GM18508 (cell line): ENCODE results near the gene C22orf23.

Experiments used
- ATAC-seq: cut with Tn5 transposase; IDR thresholded peaks from one replicate; pipeline ENCODE4 v1.9.1; 2021; ENCODE audit warnings: moderate number of reproducible peaks; ENCODE audit not compliant: insufficient read depth, unreplicated experiment

The C22orf23 gene

GRCh38 chr22:37906364-37907008, 46.9 kb downstream of the C22orf23 start:
- no peak for ATAC-seq

- ATAC-seq: no peak
These were observed 47.7 kb downstream of the C22orf23 start, which contains the start of gene MICALL1 for GRCh38 chr22:37905534-37906363. TSS of gene MICALL1 (plus strand) at chr22:37906297. CDS start at chr22:37906423, 126 bp downstream.

- no peak for ATAC-seq
These were observed 48.5 kb downstream of the C22orf23 start for GRCh38 chr22:37904572-37905533.

- no peak for ATAC-seq
These were observed 54.8 kb downstream of the C22orf23 start for GRCh38 chr22:37898441-37899181.

- no peak for ATAC-seq
These were observed 55.6 kb downstream of the C22orf23 start for GRCh38 chr22:37897807-37898206.

- ATAC-seq: no peak
These were observed 56.5 kb downstream of the C22orf23 start for GRCh38 chr22:37896939-37897338.

- ATAC-seq: no peak
These were observed 57.2 kb downstream of the C22orf23 start for GRCh38 chr22:37896181-37896592.

GRCh38 chr22:37894939-37895670, 58.3 kb downstream of the C22orf23 start:
- no peak for ATAC-seq

- ATAC-seq: no peak
These were observed 59.8 kb downstream of the C22orf23 start for GRCh38 chr22:37893583-37893983.
